SK-N-SH (cell line): ENCODE data around the gene SNCAIP. TPM values are rescaled to one million over a fixed set of nuclear protein-coding genes. Genes with fewer than 3 reads are reported as not detected.

Source experiments
- CTCF ChIA-PET: fragments of 300-600, 350-600 bp; formaldehyde crosslinking; extraction: SDS; loops from one replicate; lab custom pipeline; 2021; lab: Yijun Ruan, JAX
- POLR2A ChIA-PET: fragments of 350-600 bp; sonication (Branson Sonifier 250); formaldehyde crosslinking; extraction: SDS; loops from one replicate; lab custom pipeline; 2020; ENCODE audit warnings: antibody characterized with exemption, inconsistent platforms; lab: Yijun Ruan, JAX
- DNase-seq: peaks from one replicate; pipeline ENCODE4 v3.0.0; 2012
- H2AFZ ChIP-seq: fragments of 200-600 bp; sonication (generic); 2 replicates; pipeline ENCODE4 v1.8.1; 2016; ENCODE audit warnings: antibody characterized with exemption, mild to moderate bottlenecking, low read depth
- H3F3A ChIP-seq: fragments of 200-600 bp; sonication (generic); replicated peaks from 2 replicates; pipeline ENCODE3; 2016; ENCODE audit warnings: antibody characterized with exemption, mild to moderate bottlenecking; ENCODE audit not compliant: insufficient read depth
- H3K27ac ChIP-seq, 2 experiments: fragments of 200-500 bp in 1 of 2; fragments of 200-600 bp in 1 of 2; sonication (Bioruptor generic) in 1 of 2; sonication (generic), shearing (Covaris generic) in 1 of 2; 2 replicates each; pipeline versions ENCODE4 v1.5.1 to v1.6.1; 2014 to 2016; ENCODE audit warnings: low read depth in 2 of 2, inconsistent platforms in 1 of 2, low read length in 1 of 2, mild to moderate bottlenecking in 1 of 2, mixed read lengths in 1 of 2
- H3K27me3 ChIP-seq: fragments of 200-600 bp; sonication (generic), shearing (Covaris generic); 2 replicates; pipeline ENCODE4 v1.6.1; 2016; ENCODE audit warnings: mixed run types; ENCODE audit not compliant: insufficient read depth
- H3K36me3 ChIP-seq, 2 experiments: fragments of 200-500 bp in 1 of 2; fragments of 200-600 bp in 1 of 2; sonication (Bioruptor generic) in 1 of 2; sonication (generic) in 1 of 2; replicated peaks in 1 of 2; 2 replicates each; pipeline versions ENCODE3 to v1.5.1; 2014 to 2016; ENCODE audit warnings: low read length in 1 of 2, mild to moderate bottlenecking in 1 of 2; ENCODE audit not compliant: insufficient read depth in 2 of 2, control insufficient read depth in 1 of 2
- H3K4me1 ChIP-seq, 2 experiments: fragments of 200-500 bp in 1 of 2; fragments of 200-600 bp in 1 of 2; sonication (Bioruptor generic) in 1 of 2; sonication (generic), shearing (Covaris generic) in 1 of 2; 2 replicates each; pipeline versions ENCODE4 v1.5.1 to v1.6.1; 2014 to 2016; ENCODE audit warnings: low read depth in 1 of 2, low read length in 1 of 2, mixed run types in 1 of 2; ENCODE audit not compliant: insufficient read depth in 2 of 2, control insufficient read depth in 1 of 2
- H3K4me2 ChIP-seq: fragments of 200-600 bp; sonication (generic), shearing (Covaris generic); 2 replicates; pipeline ENCODE4 v1.6.1; 2017; ENCODE audit warnings: mixed run types
- H3K4me3 ChIP-seq, 2 experiments: fragments of 200-500 bp in 1 of 2; fragments of 200-600 bp in 1 of 2; sonication (Bioruptor generic) in 1 of 2; sonication (generic), shearing (Covaris generic) in 1 of 2; 2 replicates each; pipeline versions ENCODE4 v1.5.1 to v1.8.1; 2014 to 2016; ENCODE audit warnings: low read depth in 2 of 2, inconsistent platforms in 1 of 2, low read length in 1 of 2, mild to moderate bottlenecking in 1 of 2, mixed read lengths in 1 of 2, moderate library complexity in 1 of 2
- H3K79me2 ChIP-seq: fragments of 200-600 bp; sonication (generic); 2 replicates; pipeline ENCODE4 v1.8.1; 2017; ENCODE audit warnings: mild to moderate bottlenecking; ENCODE audit not compliant: insufficient read depth
- H3K9ac ChIP-seq: fragments of 200-600 bp; sonication (generic); 2 replicates; pipeline ENCODE4 v1.6.1; 2017; ENCODE audit warnings: mixed run types
- H3K9me2 ChIP-seq: fragments of 200-600 bp; sonication (generic); 2 replicates; pipeline ENCODE4 v1.6.1; 2017; ENCODE audit warnings: mixed run types
- H3K9me3 ChIP-seq: fragments of 200-600 bp; sonication (generic); 2 replicates; pipeline ENCODE4 v1.6.1; 2017; ENCODE audit warnings: mixed run types, mild to moderate bottlenecking, moderate library complexity
- H4K20me1 ChIP-seq: fragments of 200-600 bp; sonication (generic); 2 replicates; pipeline ENCODE4 v1.6.1; 2017; ENCODE audit warnings: mild to moderate bottlenecking, mixed run types; ENCODE audit not compliant: insufficient read depth
- EP300 ChIP-seq, 2 experiments: IDR thresholded peaks; 2 replicates each; pipeline versions ENCODE4 v1.4.0 to v1.6.1; 2012; ENCODE audit warnings: borderline replicate concordance in 1 of 2, low read depth in 1 of 2, low read length in 1 of 2
- EZH2phosphoT487 ChIP-seq: fragments of 200-600 bp; sonication (generic); IDR thresholded peaks from 2 replicates; pipeline ENCODE4 v1.6.1; 2017; ENCODE audit warnings: low read depth, mixed run types, mild to moderate bottlenecking, antibody characterized with exemption, moderate library complexity, borderline replicate concordance
- FOSL2 ChIP-seq: IDR thresholded peaks from 2 replicates; pipeline ENCODE4 v1.4.0; 2012; ENCODE audit warnings: low read depth, mild to moderate bottlenecking, moderate library complexity, borderline replicate concordance
- FOXM1 ChIP-seq: IDR thresholded peaks from 2 replicates; pipeline ENCODE4 v1.4.0; 2012; ENCODE audit warnings: low read depth, mild to moderate bottlenecking
- GABPA ChIP-seq: IDR thresholded peaks from 2 replicates; pipeline ENCODE4 v1.4.0; 2012; ENCODE audit warnings: low read depth, mild to moderate bottlenecking
- GATA2 ChIP-seq: sonication (generic); formaldehyde crosslinking; IDR thresholded peaks from 2 replicates; pipeline ENCODE4 v1.5.0; 2020; ENCODE audit warnings: mild to moderate bottlenecking, missing genetic modification reagents
- MEF2A ChIP-seq: IDR thresholded peaks from 2 replicates; pipeline ENCODE4 v1.4.0; 2012; ENCODE audit warnings: low read depth, borderline replicate concordance
- MXI1 ChIP-seq: IDR thresholded peaks from 2 replicates; pipeline ENCODE4 v1.6.1; 2012; ENCODE audit warnings: mild to moderate bottlenecking, low read depth, low read length, improper control_type of control experiment
- RCOR1 ChIP-seq: fragments of 150-350 bp; IDR thresholded peaks from 2 replicates; pipeline ENCODE4 v1.6.1; 2017; ENCODE audit warnings: antibody characterized with exemption, low read length
- RXRA ChIP-seq: IDR thresholded peaks from 2 replicates; pipeline ENCODE4 v1.4.0; 2012; ENCODE audit warnings: low read depth, mild to moderate bottlenecking, borderline replicate concordance
- SIN3A ChIP-seq: IDR thresholded peaks from 2 replicates; pipeline ENCODE4 v1.6.1; 2012; ENCODE audit warnings: low read depth, mild to moderate bottlenecking, low read length, moderate library complexity, borderline replicate concordance
- SMC3 ChIP-seq: IDR thresholded peaks from 2 replicates; pipeline ENCODE4 v1.6.1; 2012; ENCODE audit warnings: low read depth, low read length, improper control_type of control experiment
- TEAD4 ChIP-seq: IDR thresholded peaks from 2 replicates; pipeline ENCODE4 v1.4.0; 2012; ENCODE audit warnings: mild to moderate bottlenecking, borderline replicate concordance; ENCODE audit not compliant: insufficient read depth
- YY1 ChIP-seq: IDR thresholded peaks from 2 replicates; pipeline ENCODE4 v1.4.0; 2012; ENCODE audit warnings: low read depth, mild to moderate bottlenecking
- WGBS: methylation state at CpG from one replicate; pipeline ENCODE4 v1.1.6; 2017; ENCODE audit warnings: low lambda C conversion rate; 5-methylcytosine and 5-hydroxymethylcytosine counted together
- polyA plus RNA-seq, 3 experiments: library from polyadenylated mRNA; depleted of rRNA; stranded (reverse); fragments of >200 nt; gene quantifications; 2 replicates each; pipeline ENCODE4 v1.2.3, GENCODE V29; 2012
- TF ChIP-seq, protein P1 (sequence below): IDR thresholded peaks from 2 replicates; pipeline ENCODE4 v1.4.0; 2012; ENCODE audit warnings: low read depth, borderline replicate concordance
- TF ChIP-seq, protein P2 (sequence below): IDR thresholded peaks from 2 replicates; pipeline ENCODE4 v1.4.0; 2012; ENCODE audit warnings: low read depth
- TF ChIP-seq, protein P3 (sequence below): fragments of 150-350 bp; IDR thresholded peaks from 2 replicates; pipeline ENCODE4 v1.6.1; 2016; ENCODE audit warnings: mild to moderate bottlenecking, low read depth, low read length
- TF ChIP-seq, protein P4 (sequence below): fragments of 150-350 bp; IDR thresholded peaks from 2 replicates; pipeline ENCODE4 v1.6.1; 2017; ENCODE audit warnings: antibody characterized with exemption, low read length, low read depth, borderline replicate concordance
- TF ChIP-seq, protein P5 (sequence below): IDR thresholded peaks from 2 replicates; pipeline ENCODE4; 2012

Gene SNCAIP
- polyA plus RNA-seq, 1 of the 3 experiments (the other 2 are of a cell fraction), result not detected

DNA sequence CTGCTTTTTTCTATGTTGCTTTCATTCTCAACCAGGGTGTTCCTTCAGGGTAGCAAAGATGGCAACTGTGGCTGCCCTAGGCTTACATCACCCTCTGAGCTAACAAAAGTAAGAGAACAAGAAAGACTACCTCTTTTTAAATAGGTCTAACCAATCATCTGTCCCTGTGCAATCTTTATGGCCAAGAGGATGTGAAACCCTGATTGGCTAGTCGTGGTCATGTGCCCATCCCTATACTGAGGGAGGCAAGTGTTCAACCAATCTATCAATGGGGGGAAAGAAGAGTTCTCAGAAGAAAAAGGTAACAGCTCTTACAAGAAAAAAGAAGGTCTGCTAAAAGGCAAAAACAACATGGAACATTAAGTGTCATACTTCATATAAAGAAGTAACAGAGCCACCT lies 11.7 kb upstream of the SNCAIP start:
- Histone ChIP-seq H3K4me1 (peaks cover 0 to 5% of the 10 kb centered on the region in 2 experiments; a peak in 1 of 4 replicates), H2AFZ (no peak overlapping the region)

DNA sequence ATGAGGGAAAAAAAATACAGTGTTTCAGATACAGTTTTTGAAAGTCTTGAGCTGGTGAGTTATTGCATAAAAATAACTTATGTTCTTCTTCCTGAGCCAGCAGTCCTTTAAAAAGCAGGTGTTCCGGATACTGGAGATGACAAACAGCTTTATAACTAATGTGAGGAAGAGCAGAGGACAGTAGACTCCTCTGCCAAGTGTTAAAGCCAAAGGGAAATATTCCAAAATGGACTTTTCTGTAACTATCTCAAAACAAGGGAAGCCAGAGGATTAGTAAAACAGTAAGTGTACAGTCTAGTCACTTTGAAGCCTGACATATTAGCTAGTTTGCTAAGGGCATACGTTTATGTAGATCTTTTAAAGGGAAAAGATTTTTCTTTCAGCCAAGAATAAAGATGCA lies 11.0 kb upstream of the SNCAIP start:
- no peak overlapping the region for H3K27ac ChIP-seq
- H3K4me2 ChIP-seq, result no peak overlapping the region
- no peak for DNase-seq
- H3K9ac ChIP-seq, result no peak overlapping the region
- H3K4me3 ChIP-seq, result no peak overlapping the region
- CTCF ChIA-PET, result interaction anchor here (0.5 to 1.7 kb wide), 3 partner anchors 105 to 114 kb away, joined by 3 to 5 read pairs (median 3); no protein-coding TSS in a partner anchor
- no peaks in the 10 kb centered on the region for H3K9me3 ChIP-seq
- H3F3A ChIP-seq, result no peaks in the 10 kb centered on the region
- no peaks in the 10 kb centered on the region for H3K9me2 ChIP-seq
- TF ChIP-seq YY1 (no peak), TEAD4 (no peak), SMC3 (no peak), SIN3A (no peak), FOXM1 (no peak), MXI1 (no peak), RXRA (no peak), EZH2phosphoT487 (no peak), GABPA (no peak), EP300 (IDR thresholded peaks at IDR 0.05; ENCODE audit: borderline replicate concordance in 1 of 2, low read depth in 1 of 2, low read length in 1 of 2) (no peak), FOSL2 (no peak), RCOR1 (no peak)
- TF ChIP-seq, protein P1, sequence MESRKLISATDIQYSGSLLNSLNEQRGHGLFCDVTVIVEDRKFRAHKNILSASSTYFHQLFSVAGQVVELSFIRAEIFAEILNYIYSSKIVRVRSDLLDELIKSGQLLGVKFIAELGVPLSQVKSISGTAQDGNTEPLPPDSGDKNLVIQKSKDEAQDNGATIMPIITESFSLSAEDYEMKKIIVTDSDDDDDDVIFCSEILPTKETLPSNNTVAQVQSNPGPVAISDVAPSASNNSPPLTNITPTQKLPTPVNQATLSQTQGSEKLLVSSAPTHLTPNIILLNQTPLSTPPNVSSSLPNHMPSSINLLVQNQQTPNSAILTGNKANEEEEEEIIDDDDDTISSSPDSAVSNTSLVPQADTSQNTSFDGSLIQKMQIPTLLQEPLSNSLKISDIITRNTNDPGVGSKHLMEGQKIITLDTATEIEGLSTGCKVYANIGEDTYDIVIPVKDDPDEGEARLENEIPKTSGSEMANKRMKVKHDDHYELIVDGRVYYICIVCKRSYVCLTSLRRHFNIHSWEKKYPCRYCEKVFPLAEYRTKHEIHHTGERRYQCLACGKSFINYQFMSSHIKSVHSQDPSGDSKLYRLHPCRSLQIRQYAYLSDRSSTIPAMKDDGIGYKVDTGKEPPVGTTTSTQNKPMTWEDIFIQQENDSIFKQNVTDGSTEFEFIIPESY, result no peak
- TF ChIP-seq, protein P2, sequence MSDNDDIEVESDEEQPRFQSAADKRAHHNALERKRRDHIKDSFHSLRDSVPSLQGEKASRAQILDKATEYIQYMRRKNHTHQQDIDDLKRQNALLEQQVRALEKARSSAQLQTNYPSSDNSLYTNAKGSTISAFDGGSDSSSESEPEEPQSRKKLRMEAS, result no peak
- TF ChIP-seq, protein P3, sequence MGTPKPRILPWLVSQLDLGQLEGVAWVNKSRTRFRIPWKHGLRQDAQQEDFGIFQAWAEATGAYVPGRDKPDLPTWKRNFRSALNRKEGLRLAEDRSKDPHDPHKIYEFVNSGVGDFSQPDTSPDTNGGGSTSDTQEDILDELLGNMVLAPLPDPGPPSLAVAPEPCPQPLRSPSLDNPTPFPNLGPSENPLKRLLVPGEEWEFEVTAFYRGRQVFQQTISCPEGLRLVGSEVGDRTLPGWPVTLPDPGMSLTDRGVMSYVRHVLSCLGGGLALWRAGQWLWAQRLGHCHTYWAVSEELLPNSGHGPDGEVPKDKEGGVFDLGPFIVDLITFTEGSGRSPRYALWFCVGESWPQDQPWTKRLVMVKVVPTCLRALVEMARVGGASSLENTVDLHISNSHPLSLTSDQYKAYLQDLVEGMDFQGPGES, result no peak
- 37% methylated on average over 2 of the region's 2 CpGs for WGBS
- H3K79me2 ChIP-seq, result no peaks in the 10 kb centered on the region
- H3K27me3 ChIP-seq, result no peaks in the 10 kb centered on the region
- no peak overlapping the region for H2AFZ ChIP-seq
- H3K4me1 ChIP-seq, result peaks cover 0 to 5% of the 10 kb centered on the region in 2 experiments; a peak in 1 of 4 replicates
- no peaks in the 10 kb centered on the region for H4K20me1 ChIP-seq
- POLR2A ChIA-PET, result no interaction called here
- no peaks in the 10 kb centered on the region for H3K36me3 ChIP-seq

More for the DNA sequence above, 11.7 kb upstream of the SNCAIP start:
- no peak overlapping the region for H3K9ac ChIP-seq
- H3F3A ChIP-seq, result no peaks in the 10 kb centered on the region
- H3K36me3 ChIP-seq, result no peaks in the 10 kb centered on the region
- H4K20me1 ChIP-seq, result no peaks in the 10 kb centered on the region
- CTCF ChIA-PET, result interaction anchor here (0.7 to 0.9 kb wide), 3 partner anchors 8 to 115 kb away, joined by 3 read pairs; no protein-coding TSS in a partner anchor
- POLR2A ChIA-PET, result no interaction called here
- H3K9me3 ChIP-seq, result no peaks in the 10 kb centered on the region
- no peaks in the 10 kb centered on the region for H3K27me3 ChIP-seq
- no peak overlapping the region for H3K4me3 ChIP-seq
- no peak for TF ChIP-seq MEF2A
- TF ChIP-seq, protein P3, result no peak
- TF ChIP-seq GATA2 (CRISPR knock-in tag), result no peak
- TF ChIP-seq GABPA, result no peak
- TF ChIP-seq, protein P4, sequence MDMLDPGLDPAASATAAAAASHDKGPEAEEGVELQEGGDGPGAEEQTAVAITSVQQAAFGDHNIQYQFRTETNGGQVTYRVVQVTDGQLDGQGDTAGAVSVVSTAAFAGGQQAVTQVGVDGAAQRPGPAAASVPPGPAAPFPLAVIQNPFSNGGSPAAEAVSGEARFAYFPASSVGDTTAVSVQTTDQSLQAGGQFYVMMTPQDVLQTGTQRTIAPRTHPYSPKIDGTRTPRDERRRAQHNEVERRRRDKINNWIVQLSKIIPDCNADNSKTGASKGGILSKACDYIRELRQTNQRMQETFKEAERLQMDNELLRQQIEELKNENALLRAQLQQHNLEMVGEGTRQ, result no peak
- TF ChIP-seq, protein P5, sequence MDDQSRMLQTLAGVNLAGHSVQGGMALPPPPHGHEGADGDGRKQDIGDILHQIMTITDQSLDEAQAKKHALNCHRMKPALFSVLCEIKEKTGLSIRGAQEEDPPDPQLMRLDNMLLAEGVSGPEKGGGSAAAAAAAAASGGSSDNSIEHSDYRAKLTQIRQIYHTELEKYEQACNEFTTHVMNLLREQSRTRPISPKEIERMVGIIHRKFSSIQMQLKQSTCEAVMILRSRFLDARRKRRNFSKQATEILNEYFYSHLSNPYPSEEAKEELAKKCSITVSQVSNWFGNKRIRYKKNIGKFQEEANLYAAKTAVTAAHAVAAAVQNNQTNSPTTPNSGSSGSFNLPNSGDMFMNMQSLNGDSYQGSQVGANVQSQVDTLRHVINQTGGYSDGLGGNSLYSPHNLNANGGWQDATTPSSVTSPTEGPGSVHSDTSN, result no peak
- H3K4me2 ChIP-seq, result no peak overlapping the region
- WGBS, result 4% methylated on average over 1 of the region's 1 CpG
- no peaks in the 10 kb centered on the region for H3K79me2 ChIP-seq
- no peaks in the 10 kb centered on the region for H3K9me2 ChIP-seq
- no peak for DNase-seq
- no peak overlapping the region for H3K27ac ChIP-seq
